KMS-11 (cell line): ENCODE data around the gene HAVCR2.

Experiments
- H2AFZ ChIP-seq: fragments of 200-600 bp; sonication (generic); 2 replicates; pipeline ENCODE4 v1.6.1; 2016; ENCODE audit warnings: antibody characterized with exemption, mixed run types, low read depth
- H3K27ac ChIP-seq: fragments of 200-600 bp; sonication (generic); 2 replicates; pipeline ENCODE4 v1.6.1; 2016; ENCODE audit warnings: mild to moderate bottlenecking, mixed run types
- H3K27me3 ChIP-seq: fragments of 200-600 bp; sonication (generic); 2 replicates; pipeline ENCODE4 v1.6.1; 2017; ENCODE audit warnings: mild to moderate bottlenecking, low read depth, mixed run types, moderate library complexity; ENCODE audit not compliant: insufficient read depth
- H3K36me3 ChIP-seq: fragments of 200-600 bp; sonication (generic); 2 replicates; pipeline ENCODE4 v1.6.1; 2017; ENCODE audit warnings: mild to moderate bottlenecking, mixed run types; ENCODE audit not compliant: insufficient read depth
- H3K4me1 ChIP-seq: fragments of 200-600 bp; sonication (generic); 2 replicates; pipeline ENCODE4 v1.6.1; 2016; ENCODE audit warnings: mild to moderate bottlenecking, low read depth, mixed run types; ENCODE audit not compliant: poor library complexity, severe bottlenecking
- H3K4me2 ChIP-seq: fragments of 200-600 bp; sonication (generic); 2 replicates; pipeline ENCODE4 v1.7.0; 2016; ENCODE audit warnings: mild to moderate bottlenecking, mixed run types
- H3K4me3 ChIP-seq: fragments of 200-600 bp; sonication (generic); IDR thresholded peaks from 2 replicates; pipeline ENCODE4 v1.6.1; 2017; ENCODE audit warnings: low read depth, low read length, mixed read lengths; ENCODE audit not compliant: insufficient read depth
- H3K79me2 ChIP-seq: fragments of 200-600 bp; sonication (generic); 2 replicates; pipeline ENCODE4 v1.6.1; 2016; ENCODE audit warnings: low read depth, mixed run types; ENCODE audit not compliant: insufficient read depth
- H3K9ac ChIP-seq: fragments of 200-600 bp; sonication (generic); 2 replicates; pipeline ENCODE4 v1.6.1; 2016; ENCODE audit warnings: mild to moderate bottlenecking, mixed run types
- H4K20me1 ChIP-seq: fragments of 200-600 bp; sonication (generic); 2 replicates; pipeline ENCODE4 v1.6.1; 2016; ENCODE audit warnings: mild to moderate bottlenecking, mixed run types; ENCODE audit not compliant: insufficient read depth
- CTCF ChIP-seq: fragments of 200-600 bp; sonication (generic); conservative IDR thresholded peaks from 2 replicates; pipeline ENCODE4 v1.6.1; 2017; ENCODE audit warnings: low read depth, mild to moderate bottlenecking, antibody characterized with exemption, low read length, moderate library complexity, mixed read lengths

The HAVCR2 gene

GRCh38 chr5:157109744-157110143, 900 bp upstream of the HAVCR2 start:
- no peak overlapping the region for H3K4me3 ChIP-seq

GRCh38 chr5:157107508-157107907, 1.3 kb downstream of the HAVCR2 start:
- no peak overlapping the region for H3K9ac ChIP-seq
- H3K27ac ChIP-seq = no peak overlapping the region
- H2AFZ ChIP-seq = no peak overlapping the region

More at GRCh38 chr5:157109744-157110143, 900 bp upstream of the HAVCR2 start:
- Histone ChIP-seq H3K79me2 (no peaks in the 10 kb centered on the region), H3K36me3 (no peaks in the 10 kb centered on the region), H4K20me1 (no peaks in the 10 kb centered on the region), H3K27me3 (no peaks in the 10 kb centered on the region), H2AFZ (no peak overlapping the region), H3K4me2 (no peak overlapping the region), H3K27ac (no peak overlapping the region), H3K9ac (no peak overlapping the region), H3K4me1 (no peaks in the 10 kb centered on the region)
- no peak for TF ChIP-seq CTCF

GRCh38 chr5:157106630-157107461, 2.0 kb downstream of the HAVCR2 start:
- H2AFZ ChIP-seq = no peak overlapping the region
- H3K27me3 ChIP-seq = no peaks in the 10 kb centered on the region
- H3K4me3 ChIP-seq = no peak overlapping the region
- H3K9ac ChIP-seq = no peak overlapping the region
- no peaks in the 10 kb centered on the region for H3K79me2 ChIP-seq
- no peaks in the 10 kb centered on the region for H4K20me1 ChIP-seq
- H3K4me2 ChIP-seq = no peak overlapping the region
- no peak overlapping the region for H3K27ac ChIP-seq
- TF ChIP-seq CTCF = no peak
- H3K36me3 ChIP-seq = no peaks in the 10 kb centered on the region
- no peaks in the 10 kb centered on the region for H3K4me1 ChIP-seq

More at GRCh38 chr5:157107508-157107907, 1.3 kb downstream of the HAVCR2 start:
- Histone ChIP-seq H3K4me2 (no peak overlapping the region), H3K27me3 (no peaks in the 10 kb centered on the region), H3K36me3 (no peaks in the 10 kb centered on the region), H3K4me1 (no peaks in the 10 kb centered on the region), H3K4me3 (no peak overlapping the region), H3K79me2 (no peaks in the 10 kb centered on the region), H4K20me1 (no peaks in the 10 kb centered on the region)
- TF ChIP-seq CTCF = no peak

GRCh38 chr5:157100140-157100679, 8.6 kb downstream of the HAVCR2 start:
- no peak for TF ChIP-seq CTCF
- Histone ChIP-seq H3K79me2 (no peaks in the 10 kb centered on the region), H3K36me3 (no peaks in the 10 kb centered on the region), H2AFZ (no peak overlapping the region), H3K27ac (no peak overlapping the region), H3K27me3 (no peaks in the 10 kb centered on the region), H3K4me2 (no peak overlapping the region), H3K4me1 (no peaks in the 10 kb centered on the region), H4K20me1 (no peaks in the 10 kb centered on the region), H3K4me3 (no peak overlapping the region), H3K9ac (no peak overlapping the region)
